ENCODE data around the gene TMEM150B. TPM values are rescaled to one million over a fixed set of nuclear protein-coding genes. Genes with fewer than 3 reads are reported as not detected.

TMEM150B gene
- total RNA-seq, 1 experiment from 2014 or later, result not detected

DNA sequence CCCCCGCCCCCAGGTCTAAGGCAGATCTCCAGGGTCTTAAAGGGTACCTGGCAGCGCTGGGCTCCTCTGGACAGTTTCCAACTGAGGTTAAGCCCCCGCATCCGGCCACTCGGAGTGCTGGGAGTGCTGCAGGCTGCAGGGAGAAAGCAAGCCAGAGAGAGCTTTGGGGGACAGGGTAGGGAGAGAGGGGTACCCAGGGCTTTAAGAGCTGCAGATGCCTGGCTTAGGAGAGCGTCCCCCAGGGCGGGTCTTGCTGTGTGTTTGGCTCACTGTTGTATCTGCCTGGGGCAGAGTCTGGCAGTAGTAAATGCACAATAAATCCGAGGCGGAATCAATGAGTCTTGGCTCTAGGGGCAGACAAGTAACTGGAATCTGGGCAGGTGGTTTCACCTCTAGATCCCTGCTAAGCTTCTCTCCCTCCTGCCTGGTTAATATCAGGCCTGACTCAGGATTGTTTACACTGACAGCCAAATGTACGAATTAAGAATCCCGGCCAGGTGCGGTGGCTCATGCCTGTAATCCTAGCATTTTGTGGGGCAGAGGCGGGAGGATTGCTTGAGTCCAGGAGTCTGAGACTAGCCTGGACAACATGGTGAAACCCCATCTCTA, 30.2 kb upstream of the TMEM150B start:
- DNase-seq, result no peak
- CTCF ChIA-PET, result interaction anchor here (0.7 to 1.1 kb wide), 3 partner anchors 16 to 282 kb away, joined by 3 to 4 read pairs (median 3); partner anchors contain the start of gene KMT5C
- no peak for TF ChIP-seq CTCF (IDR thresholded peaks at IDR 0.05; ENCODE audit: unreplicated experiment)
- Mint-ChIP-seq H3K27me3 (ENCODE audit: unreplicated experiment) (peaks cover 87% of the 10 kb centered on the region), H3K4me3 (ENCODE audit: low read depth, unreplicated experiment) (no peak overlapping the region), H3K36me3 (ENCODE audit: insufficient read depth, unreplicated experiment) (peaks cover 21% of the 10 kb centered on the region), H3K27ac (ENCODE audit: unreplicated experiment) (no peak overlapping the region), H3K9me3 (ENCODE audit: low read depth, unreplicated experiment) (no peaks in the 10 kb centered on the region), H3K4me1 (ENCODE audit: low read depth, unreplicated experiment) (peaks cover 31% of the 10 kb centered on the region)
- BruUV-seq (replicated peaks), result no TSS peak
- intact Hi-C loops (cut with micrococcal nuclease; ENCODE audit: unreplicated experiment), result no loop called here

DNA sequence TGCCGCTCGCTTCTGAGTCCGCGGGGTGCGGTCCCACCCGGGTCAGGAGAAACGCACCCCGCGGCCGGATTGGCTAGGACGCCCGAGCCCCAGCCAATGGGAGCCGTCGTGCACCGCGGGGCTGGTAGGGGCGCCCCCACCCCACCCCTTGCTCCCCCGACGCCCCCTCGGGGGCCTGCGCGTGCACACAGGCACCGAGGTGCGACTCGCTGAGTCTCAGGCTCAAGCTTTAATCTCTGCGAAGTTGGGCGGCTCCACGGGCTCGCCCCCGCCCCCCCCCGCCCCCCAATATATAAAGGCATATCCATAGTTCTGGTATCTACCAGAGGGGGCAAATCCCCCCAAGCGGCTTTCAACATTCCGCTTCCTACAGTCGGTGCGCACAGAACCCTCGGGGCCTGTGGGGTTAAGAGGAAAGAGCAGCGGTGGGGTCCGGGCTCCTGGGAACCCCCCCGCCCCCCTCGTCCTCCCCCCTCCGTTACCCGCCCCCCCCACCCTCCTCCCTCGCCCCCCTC, 29.6 kb upstream of the TMEM150B start, which contains the start of gene COX6B2:
COX6B2 (minus strand) TSS at position 22 of the 515 bp plus-strand sequence. CDS start 198 bp downstream, outside the sequence.
- no peak for DNase-seq
- CTCF ChIA-PET, result interaction anchor here (0.8 to 1.1 kb wide), 2 partner anchors 15 to 283 kb away, joined by 3 to 4 read pairs; partner anchors contain the start of gene KMT5C
- peaks cover 22% of the 10 kb centered on the region for H3K36me3 Mint-ChIP-seq (ENCODE audit: insufficient read depth, unreplicated experiment)
- BruUV-seq (replicated peaks), result no TSS peak
- H3K9me3 Mint-ChIP-seq (ENCODE audit: low read depth, unreplicated experiment), result no peaks in the 10 kb centered on the region
- H3K27me3 Mint-ChIP-seq (ENCODE audit: unreplicated experiment), result peaks cover 87% of the 10 kb centered on the region
- peak within 1 kb of the TSS; percentile 79 for H3K4me3 Mint-ChIP-seq (ENCODE audit: low read depth, unreplicated experiment)
- no peak within 1 kb of the TSS for H3K27ac Mint-ChIP-seq (ENCODE audit: unreplicated experiment)
- peaks cover 33% of the 10 kb centered on the region for H3K4me1 Mint-ChIP-seq (ENCODE audit: low read depth, unreplicated experiment)
- intact Hi-C loops (cut with micrococcal nuclease; ENCODE audit: unreplicated experiment), result no loop called here
- TF ChIP-seq CTCF (IDR thresholded peaks at IDR 0.05; ENCODE audit: unreplicated experiment), result no peak

- CTCF ChIA-PET, result interaction anchor here (0.8 to 3.1 kb wide), 2 partner anchors 15 to 283 kb away, joined by 4 to 13 read pairs; partner anchors contain the start of gene KMT5C
- DNase-seq, result peak; percentile 84
- BruUV-seq (replicated peaks), result no TSS peak
These were observed 28.9 kb upstream of the TMEM150B start for GRCh38 chr19:55353803-55354697.

More at GRCh38 chr19:55353803-55354697, 28.9 kb upstream of the TMEM150B start:
- peaks cover 82% of the 10 kb centered on the region for H3K27me3 Mint-ChIP-seq (ENCODE audit: unreplicated experiment)
- H3K36me3 Mint-ChIP-seq (ENCODE audit: insufficient read depth, unreplicated experiment), result peaks cover 22% of the 10 kb centered on the region
- H3K4me3 Mint-ChIP-seq (ENCODE audit: low read depth, unreplicated experiment), result peak overlapping the region; percentile 79
- H3K27ac Mint-ChIP-seq (ENCODE audit: unreplicated experiment), result no peak overlapping the region
- intact Hi-C loops (cut with micrococcal nuclease; ENCODE audit: unreplicated experiment), result no loop called here
- no peak for TF ChIP-seq CTCF (IDR thresholded peaks at IDR 0.05; ENCODE audit: unreplicated experiment)
- H3K9me3 Mint-ChIP-seq (ENCODE audit: low read depth, unreplicated experiment), result no peaks in the 10 kb centered on the region
- H3K4me1 Mint-ChIP-seq (ENCODE audit: low read depth, unreplicated experiment), result peaks cover 33% of the 10 kb centered on the region

Data from Calu3 (cell line).